Activated CD8-positive, alpha-beta T cell treated with anti-CD3 and anti-CD28 coated beads for 36 hours (primary cell): ENCODE results near the gene HHIPL1. TPM values are rescaled to one million over a fixed set of nuclear protein-coding genes. Genes with fewer than 3 reads are reported as not detected.
A peak's percentile ranks its signal among the peaks of the same experiment; 100 is the strongest.

Source experiments
- ATAC-seq: fragments of 200-7000 bp; cut with Tn5 transposase; one replicate; pipeline ENCODE4 v1.10.0; 2021; ENCODE audit warnings: mild to moderate bottlenecking, moderate library complexity
- CTCF ChIA-PET: fragments of 350-600 bp; sonication (Branson Sonifier 250); formaldehyde crosslinking; loops from one replicate; lab custom pipeline; 2021; ENCODE audit warnings: antibody characterized with exemption; lab: Charles Lee
- POLR2A ChIA-PET: fragments of 350-600 bp; sonication (Branson Sonifier 250); formaldehyde crosslinking; loops from one replicate; lab custom pipeline; 2021; ENCODE audit warnings: antibody characterized with exemption; lab: Charles Lee
- DNase-seq: peaks from one replicate; pipeline ENCODE4 v3.0.0-alpha.2; 2020
- H3K27ac Mint-ChIP-seq: one replicate; pipeline ENCODE4 v1.8.0; 2021; ENCODE audit warnings: mild to moderate bottlenecking, mixed read lengths
- H3K27me3 Mint-ChIP-seq: one replicate; pipeline ENCODE4 v1.8.0; 2021; ENCODE audit warnings: mixed read lengths
- H3K36me3 Mint-ChIP-seq: one replicate; pipeline ENCODE4 v1.8.0; 2021; ENCODE audit warnings: low read depth, mixed read lengths
- H3K4me1 Mint-ChIP-seq: one replicate; pipeline ENCODE4 v1.8.0; 2021; ENCODE audit warnings: low read depth, mixed read lengths
- H3K4me3 Mint-ChIP-seq: one replicate; pipeline ENCODE4 v1.8.0; 2021; ENCODE audit warnings: mild to moderate bottlenecking, moderate library complexity, mixed read lengths
- H3K9me3 Mint-ChIP-seq: one replicate; pipeline ENCODE4 v1.8.0; 2021; ENCODE audit warnings: mixed read lengths
- CTCF ChIP-seq: fragments of 200-600 bp; IDR thresholded peaks from one replicate; pipeline ENCODE4 v1.8.0; 2022; ENCODE audit warnings: antibody characterized with exemption, mild to moderate bottlenecking
- intact Hi-C: fragments of 100-400 bp; cut with micrococcal nuclease; formaldehyde crosslinking; loops from one replicate; pipeline ENCODE4 v1.10.0; 2022
- total RNA-seq, 2 experiments: library from RNA; stranded (reverse); gene quantifications; one replicate each; pipeline ENCODE4 v1.2.3, GENCODE V29; 2021

HHIPL1 gene
- total RNA-seq, 2 experiments from 2014 or later, result 0.05 to 0.07 TPM

DNA sequence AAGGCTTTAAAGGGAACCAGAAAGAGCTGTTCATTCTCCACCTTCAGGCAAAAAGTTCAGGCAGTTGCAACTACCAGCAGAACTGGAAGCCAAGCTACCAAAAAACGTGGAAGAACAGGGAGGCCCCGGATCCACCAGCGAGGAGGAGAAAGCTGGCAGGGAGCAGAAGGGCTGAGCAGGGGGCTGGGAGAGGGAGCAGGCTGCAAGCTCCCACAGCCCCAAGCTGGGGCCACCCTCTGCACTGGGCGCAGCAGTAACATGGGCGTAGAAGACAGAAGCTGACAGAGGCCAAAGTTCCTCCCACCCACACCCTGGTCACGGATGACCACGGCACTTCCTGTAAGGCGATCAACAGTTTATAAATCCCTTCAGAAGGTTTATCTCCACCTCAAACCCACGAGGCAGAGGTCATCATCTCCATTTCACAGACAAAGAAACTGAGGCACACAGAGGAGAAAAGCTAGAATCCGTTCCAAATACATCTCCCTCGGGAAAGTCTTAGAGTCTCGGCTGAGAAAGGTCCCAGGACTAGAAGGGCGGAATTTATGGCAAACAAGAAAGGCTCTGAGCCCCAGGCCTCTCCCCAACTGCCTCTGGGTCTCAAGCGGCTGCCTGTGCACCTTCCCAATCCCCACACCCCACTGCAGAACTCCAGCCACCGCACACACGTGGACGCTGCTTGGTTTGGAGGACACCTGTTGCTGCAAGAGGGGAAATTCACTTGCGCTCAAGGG is 42.7 kb upstream of the HHIPL1 start:
- H3K27ac Mint-ChIP-seq, result no peak overlapping the region
- H3K9me3 Mint-ChIP-seq, result no peaks in the 10 kb centered on the region
- no peaks in the 10 kb centered on the region for H3K36me3 Mint-ChIP-seq
- H3K4me3 Mint-ChIP-seq, result peak overlapping the region; percentile 41
- peak; percentile 69 for DNase-seq
- no peaks in the 10 kb centered on the region for H3K27me3 Mint-ChIP-seq
- no peak for TF ChIP-seq CTCF
- peaks cover 21% of the 10 kb centered on the region for H3K4me1 Mint-ChIP-seq
- POLR2A ChIA-PET, result interaction anchor here (0.9 to 2.0 kb wide), 3 partner anchors 8 to 81 kb away, joined by 3 to 6 read pairs (median 3); no protein-coding TSS in a partner anchor
- intact Hi-C loops, result no loop called here
- CTCF ChIA-PET, result interaction anchor here (1.4 to 2.5 kb wide), 2 partner anchors 26 kb away, joined by 3 to 7 read pairs; no protein-coding TSS in a partner anchor
- ATAC-seq, result no peak

DNA sequence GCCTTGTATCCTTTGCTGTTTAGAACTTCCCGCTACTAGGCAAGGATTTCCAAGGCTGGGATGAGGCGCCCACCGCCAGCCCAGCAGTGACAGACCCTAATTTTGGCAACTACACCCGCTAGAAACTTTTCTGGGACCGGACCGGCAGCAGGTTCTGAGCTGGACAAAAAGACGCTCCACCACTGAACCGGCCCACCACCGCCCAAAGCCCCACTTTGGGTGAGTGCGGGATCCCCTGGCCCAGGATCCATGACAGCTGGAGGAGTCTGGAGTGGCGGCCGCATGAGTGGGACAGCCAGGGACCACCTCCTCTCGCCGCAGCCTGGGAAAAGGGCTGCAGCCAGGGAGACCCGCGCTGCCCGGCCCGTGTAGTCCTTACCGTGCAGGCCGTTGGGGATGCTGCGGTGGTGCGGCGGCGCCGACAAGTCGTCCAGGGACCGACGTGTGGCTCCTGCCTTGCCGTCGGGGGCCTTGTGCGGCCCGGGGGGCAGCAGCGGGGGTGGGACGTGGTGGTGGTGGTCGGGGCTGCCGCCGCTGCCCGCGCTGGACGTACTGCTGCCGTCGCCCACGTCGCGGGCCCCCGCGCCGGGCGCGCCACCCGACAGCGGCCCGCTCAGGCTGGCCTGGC is 42.0 kb upstream of the HHIPL1 start:
- intact Hi-C loops, result no loop called here
- H3K4me1 Mint-ChIP-seq, result peaks cover 21% of the 10 kb centered on the region
- CTCF ChIA-PET, result interaction anchor here (0.9 to 2.5 kb wide), 4 partner anchors 8 to 80 kb away, joined by 3 to 7 read pairs (median 3); no protein-coding TSS in a partner anchor
- no peak for TF ChIP-seq CTCF
- H3K36me3 Mint-ChIP-seq, result no peaks in the 10 kb centered on the region
- no peak overlapping the region for H3K27ac Mint-ChIP-seq
- H3K27me3 Mint-ChIP-seq, result no peaks in the 10 kb centered on the region
- no peak for DNase-seq
- no peak for ATAC-seq
- POLR2A ChIA-PET, result interaction anchor here (0.9 to 2.0 kb wide), 4 partner anchors 9 to 122 kb away, joined by 3 to 6 read pairs (median 4); partner anchors contain the start of gene SETD3
- H3K9me3 Mint-ChIP-seq, result no peaks in the 10 kb centered on the region
- H3K4me3 Mint-ChIP-seq, result peak overlapping the region; percentile 41

DNA sequence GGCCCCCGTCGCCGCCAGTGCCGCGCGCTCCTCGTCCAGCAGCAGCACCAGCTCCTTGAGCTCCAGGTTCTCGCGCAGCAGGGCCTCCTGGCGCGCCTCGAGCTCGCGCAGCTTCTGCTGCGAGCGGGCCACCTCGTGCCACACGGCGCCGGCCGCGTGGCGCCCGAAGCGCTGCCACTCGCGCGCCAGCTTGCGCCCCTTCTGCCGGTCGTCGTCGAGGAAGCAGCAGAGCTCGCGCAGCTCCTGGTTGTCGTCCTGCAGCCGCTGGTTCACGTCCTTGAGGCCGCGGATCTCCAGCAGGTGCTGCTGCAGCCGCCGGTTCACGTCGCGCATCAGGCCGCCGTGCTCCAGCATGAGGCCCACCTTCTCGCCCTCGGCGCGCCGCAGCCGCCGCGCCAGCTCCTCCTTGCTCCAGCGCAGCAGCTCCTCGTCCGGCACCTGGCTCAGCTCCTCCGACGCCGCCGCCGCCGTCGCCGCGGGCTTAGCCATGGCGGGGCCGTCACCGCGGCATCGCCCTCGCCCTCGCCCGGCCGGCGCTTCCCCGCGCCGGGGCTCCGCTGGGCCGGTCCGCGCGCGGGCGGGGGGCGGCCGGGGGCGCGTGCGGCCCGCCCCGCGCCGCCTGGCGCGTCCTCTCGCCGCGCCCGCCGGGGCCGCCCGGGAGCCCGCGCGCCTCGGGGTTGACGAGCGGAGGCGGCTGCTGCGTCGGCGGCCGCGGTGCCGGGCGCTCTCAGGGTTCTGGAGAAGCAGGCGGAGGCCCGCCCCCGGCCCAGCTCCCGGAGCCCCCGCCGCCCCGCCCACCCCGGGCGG is 41.3 kb upstream of the HHIPL1 start, which contains the start of gene CCDC85C:
TSS of gene CCDC85C (minus strand) at position 737 of the 807 bp plus-strand sequence. CDS start at position 489, 248 bp downstream.
- peak within 1 kb of the TSS; percentile 87 for H3K27ac Mint-ChIP-seq
- intact Hi-C loops, result no loop called here
- ChIA-PET CTCF (interaction anchor here (0.9 to 1.4 kb wide), 3 partner anchors 9 to 79 kb away, joined by 3 read pairs; no protein-coding TSS in a partner anchor), POLR2A (interaction anchor here (1.3 to 2.0 kb wide), 4 partner anchors 9 to 123 kb away, joined by 3 to 6 read pairs (median 4); partner anchors contain the start of gene SETD3)
- peak within 1 kb of the TSS; percentile 70 for H3K4me3 Mint-ChIP-seq
- H3K4me1 Mint-ChIP-seq, result peaks cover 21% of the 10 kb centered on the region
- no peaks in the 10 kb centered on the region for H3K27me3 Mint-ChIP-seq
- ATAC-seq, result peak; percentile 2
- H3K36me3 Mint-ChIP-seq, result no peaks in the 10 kb centered on the region
- no peaks in the 10 kb centered on the region for H3K9me3 Mint-ChIP-seq
- TF ChIP-seq CTCF, result no peak
- peak; percentile 63 for DNase-seq

DNA sequence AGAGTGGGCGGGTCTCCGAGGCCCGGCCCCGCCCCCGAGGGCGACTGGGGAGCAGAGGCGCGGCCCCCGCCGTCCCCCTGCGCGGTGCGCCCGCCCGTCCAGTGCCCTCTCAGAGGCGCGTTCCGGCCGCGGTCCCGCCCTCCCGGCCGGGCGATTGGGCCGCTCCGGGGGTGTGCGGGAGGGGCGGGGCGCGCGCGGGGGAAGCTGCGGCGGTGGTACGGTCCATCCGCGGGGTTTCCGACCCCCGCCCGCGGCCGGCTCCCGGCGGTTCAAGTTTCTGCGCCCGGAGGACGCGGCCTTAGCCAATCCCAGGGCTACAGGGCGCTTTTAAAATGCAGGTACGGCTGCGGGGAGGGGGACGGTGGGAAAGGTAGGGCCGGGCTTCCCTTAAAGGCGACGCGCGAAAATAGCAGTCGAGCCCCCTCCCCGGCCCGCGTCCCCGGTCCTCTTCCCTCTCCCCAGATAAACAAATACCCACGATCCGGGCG is 40.6 kb upstream of the HHIPL1 start:
- CTCF ChIA-PET, result no interaction called here
- Mint-ChIP-seq H3K9me3 (no peaks in the 10 kb centered on the region), H3K27me3 (no peaks in the 10 kb centered on the region), H3K4me3 (peak overlapping the region; percentile 70), H3K4me1 (peaks cover 21% of the 10 kb centered on the region), H3K36me3 (no peaks in the 10 kb centered on the region), H3K27ac (peak overlapping the region; percentile 87)
- intact Hi-C loops, result no loop called here
- DNase-seq (peak; percentile 91), ATAC-seq (peak; percentile 96)
- no peak for TF ChIP-seq CTCF
- POLR2A ChIA-PET, result interaction anchor here (1.1 to 2.0 kb wide), 4 partner anchors 9 to 122 kb away, joined by 3 to 6 read pairs (median 3); no protein-coding TSS in a partner anchor
